GM21360 (cell line): ENCODE results near the gene U2AF1L4.
"Not testable (repeated sequence)": the region's sequence is repeated elsewhere in the genome, so short reads cannot be mapped to it uniquely, and the experiment has no call there.

Experiments
- ATAC-seq: cut with Tn5 transposase; IDR thresholded peaks from one replicate; pipeline ENCODE4 v1.9.1; 2021; ENCODE audit warnings: mild to moderate bottlenecking, moderate library complexity; ENCODE audit not compliant: unreplicated experiment

Gene U2AF1L4

GRCh38 chr19:35781650-35782049 lies 36.4 kb upstream of the U2AF1L4 start:
- ATAC-seq: no peak

- no peak for ATAC-seq
Measured at GRCh38 chr19:35780717-35781116, 35.5 kb upstream of the U2AF1L4 start.

- ATAC-seq: no peak
Measured at GRCh38 chr19:35780058-35780457, 34.8 kb upstream of the U2AF1L4 start.

- ATAC-seq: no peak
Measured at GRCh38 chr19:35779033-35779432, 33.8 kb upstream of the U2AF1L4 start.

- ATAC-seq: no peak
Measured at GRCh38 chr19:35777961-35778360, 32.7 kb upstream of the U2AF1L4 start.

- ATAC-seq: no peak
Measured at GRCh38 chr19:35777086-35777841, 32.0 kb upstream of the U2AF1L4 start.

- ATAC-seq: no peak
Measured at GRCh38 chr19:35776102-35776788, 31.0 kb upstream of the U2AF1L4 start.

- peak; percentile 86 for ATAC-seq
Measured at GRCh38 chr19:35775298-35776101, 30.3 kb upstream of the U2AF1L4 start, which contains the start of gene ARHGAP33. TSS of gene ARHGAP33 (plus strand) at chr19:35775564. CDS start at chr19:35775659, 95 bp downstream.

- no peak for ATAC-seq
Measured at GRCh38 chr19:35775046-35775297, 29.8 kb upstream of the U2AF1L4 start.

- no peak for ATAC-seq
Measured at GRCh38 chr19:35774274-35775045, 29.2 kb upstream of the U2AF1L4 start.

GRCh38 chr19:35773020-35773806 lies 28.0 kb upstream of the U2AF1L4 start:
- ATAC-seq: no peak

- ATAC-seq: not testable (repeated sequence)
Measured at GRCh38 chr19:35772362-35772761, 27.1 kb upstream of the U2AF1L4 start.

- ATAC-seq: no peak
Measured at GRCh38 chr19:35768082-35768421, 22.8 kb upstream of the U2AF1L4 start.

GRCh38 chr19:35767288-35768081 lies 22.3 kb upstream of the U2AF1L4 start:
- no peak for ATAC-seq

- no peak for ATAC-seq
Measured at GRCh38 chr19:35766571-35767104, 21.4 kb upstream of the U2AF1L4 start.

- no peak for ATAC-seq
Measured at GRCh38 chr19:35764432-35765315, 19.5 kb upstream of the U2AF1L4 start.

GRCh38 chr19:35760711-35761349 lies 15.6 kb upstream of the U2AF1L4 start:
- ATAC-seq: no peak

- ATAC-seq: no peak
Measured at GRCh38 chr19:35759697-35760096, 14.5 kb upstream of the U2AF1L4 start.
